PC-3 (cell line): ENCODE data around the gene DICER1. TPM values are rescaled to one million over a fixed set of nuclear protein-coding genes. Genes with fewer than 3 reads are reported as not detected.

ENCODE experiments used
- ATAC-seq: fragments of 200-7000 bp; cut with Tn5 transposase; 2 replicates; pipeline ENCODE4 v1.9.1; 2020; ENCODE audit warnings: mild to moderate bottlenecking, moderate library complexity
- BruUV-seq: library from RNA; stranded (reverse); fragments of 400-500 nt; replicated peaks from 2 replicates; lab custom pipeline; 2021; lab: Mats Ljungman, UMichigan
- CTCF ChIA-PET: fragments of 300-600 bp; sonication (Branson Sonifier 250); formaldehyde crosslinking; loops from one replicate; lab custom pipeline; 2022; ENCODE audit warnings: antibody characterized with exemption; lab: Charles Lee
- POLR2A ChIA-PET: fragments of 300-600 bp; sonication (Branson Sonifier 250); formaldehyde crosslinking; loops from one replicate; lab custom pipeline; 2022; ENCODE audit warnings: antibody characterized with exemption; ENCODE audit not compliant: unreplicated experiment; lab: Charles Lee
- DNase-seq: peaks from one replicate; pipeline ENCODE4 v3.0.0-alpha.2; 2015
- H2AFZ ChIP-seq: fragments of 300-600 bp; sonication (generic); 2 replicates; pipeline ENCODE4 v1.6.0; 2016; ENCODE audit warnings: antibody characterized with exemption, low read length
- H3F3A ChIP-seq: fragments of 300-600 bp; sonication (generic); one replicate; pipeline ENCODE4 v1.6.0; 2017; ENCODE audit warnings: antibody characterized with exemption, low read length, control low read depth, mild to moderate bottlenecking; ENCODE audit not compliant: unreplicated experiment
- H3K27ac ChIP-seq: fragments of 300-600 bp; sonication (generic); 2 replicates; pipeline ENCODE4 v1.5.1; 2016; ENCODE audit warnings: mild to moderate bottlenecking, low read length
- H3K27me3 ChIP-seq: fragments of 300-600 bp; sonication (generic); 2 replicates; pipeline ENCODE4 v1.6.1; 2016; ENCODE audit warnings: low read length, mixed read lengths
- H3K36me3 ChIP-seq: fragments of 300-600 bp; sonication (generic); 2 replicates; pipeline ENCODE4 v1.6.1; 2016; ENCODE audit warnings: low read depth, mixed run types, low read length, mixed read lengths
- H3K4me1 ChIP-seq: fragments of 300-600 bp; sonication (generic); 2 replicates; pipeline ENCODE4 v1.5.1; 2016; ENCODE audit warnings: low read length; ENCODE audit not compliant: insufficient read depth
- H3K4me2 ChIP-seq: fragments of 300-600 bp; sonication (generic); 2 replicates; pipeline ENCODE4 v1.6.0; 2016; ENCODE audit warnings: low read length
- H3K4me3 ChIP-seq: fragments of 300-600 bp; sonication (generic); 2 replicates; pipeline ENCODE4 v1.5.1; 2016; ENCODE audit warnings: mild to moderate bottlenecking, low read length, mixed read lengths
- H3K79me2 ChIP-seq: fragments of 300-600 bp; sonication (generic); 2 replicates; pipeline ENCODE4 v1.6.1; 2017; ENCODE audit warnings: low read length, mixed read lengths
- H3K9ac ChIP-seq: fragments of 300-600 bp; sonication (generic); 2 replicates; pipeline ENCODE4 v1.6.0; 2016; ENCODE audit warnings: mild to moderate bottlenecking, low read length
- H3K9me2 ChIP-seq: fragments of 300-600 bp; sonication (generic); replicated peaks from 2 replicates; pipeline ENCODE4 v1.6.1; 2016; ENCODE audit warnings: mixed run types, low read length, mixed read lengths
- H3K9me3 ChIP-seq: fragments of 300-600 bp; sonication (generic); 2 replicates; pipeline ENCODE4 v1.6.1; 2016; ENCODE audit warnings: low read length, mixed read lengths
- H4K20me1 ChIP-seq: fragments of 300-600 bp; sonication (generic); 2 replicates; pipeline ENCODE4 v1.6.1; 2016; ENCODE audit warnings: low read length, mixed read lengths
- CTCF ChIP-seq: fragments of 300-600 bp; sonication (generic); conservative IDR thresholded peaks from 2 replicates; pipeline ENCODE4 v1.5.1; 2017; ENCODE audit warnings: antibody characterized with exemption, low read depth, mild to moderate bottlenecking, low read length
- EZH2 ChIP-seq: fragments of 300-600 bp; sonication (generic); IDR thresholded peaks from one replicate; pipeline ENCODE4 v1.6.1; 2017; ENCODE audit warnings: antibody characterized with exemption, mild to moderate bottlenecking, low read length; ENCODE audit not compliant: unreplicated experiment
- EZH2phosphoT487 ChIP-seq: fragments of 300-600 bp; sonication (generic); IDR thresholded peaks from 2 replicates; pipeline ENCODE4 v1.6.1; 2018; ENCODE audit warnings: mild to moderate bottlenecking, antibody characterized with exemption, low read length, borderline replicate concordance
- intact Hi-C: fragments of 100-400 bp; cut with micrococcal nuclease; formaldehyde crosslinking; loops from 2 replicates; pipeline ENCODE4 v1.9.0; 2023
- total RNA-seq: library from RNA; depleted of rRNA; stranded (reverse); fragments of >200 nt; gene quantifications from 2 replicates; pipeline ENCODE4 v1.2.3, GENCODE V29; 2014

Gene DICER1
- total RNA-seq, 1 experiment from 2014 or later = 29.9 TPM

- intact Hi-C loops = no loop called here
- no peak for ATAC-seq
- POLR2A ChIA-PET = no interaction called here
These were observed 83.4 kb downstream of the DICER1 start for GRCh38 chr14:95073947-95074346.

DNA sequence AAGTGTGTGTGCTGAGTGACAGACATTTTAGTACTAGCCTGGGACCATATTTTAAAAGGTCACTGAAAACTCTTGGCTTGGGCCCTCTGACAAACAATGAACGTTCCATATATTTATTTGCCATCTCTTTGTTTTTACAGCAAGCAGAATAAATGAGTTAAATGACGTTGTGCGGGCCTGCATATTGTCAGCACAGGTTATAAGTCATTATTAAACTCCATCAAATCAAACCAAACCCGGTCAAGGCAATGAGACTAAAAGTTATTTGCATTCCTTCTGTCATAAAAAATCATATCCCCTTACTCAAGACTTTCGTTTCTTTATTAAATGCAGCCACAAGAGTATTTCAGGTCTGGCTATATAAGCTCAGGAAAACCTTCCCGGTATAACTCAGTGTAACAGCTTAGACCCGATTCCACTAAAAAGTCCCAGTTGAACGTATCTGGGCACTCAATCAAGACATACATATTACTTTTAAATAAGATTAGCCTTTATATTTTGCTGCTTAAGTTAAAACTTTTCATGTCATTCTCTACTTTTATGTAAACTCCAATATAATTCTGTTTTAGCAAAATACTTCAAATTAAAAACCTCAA is 84.9 kb downstream of the DICER1 start:
- ChIA-PET CTCF (no interaction called here), POLR2A (no interaction called here)
- DNase-seq = no peak
- peaks cover 42% of the 10 kb centered on the region for H3K27me3 ChIP-seq
- no peaks in the 10 kb centered on the region for H3F3A ChIP-seq
- no peak overlapping the region for H2AFZ ChIP-seq
- H3K4me1 ChIP-seq = no peaks in the 10 kb centered on the region
- BruUV-seq = no TSS peak
- TF ChIP-seq EZH2phosphoT487 (no peak), EZH2 (no peak), CTCF (no peak)
- no peak overlapping the region for H3K4me2 ChIP-seq
- H3K27ac ChIP-seq = no peak overlapping the region
- no peak overlapping the region for H3K9ac ChIP-seq
- intact Hi-C loops = no loop called here
- H3K36me3 ChIP-seq = no peaks in the 10 kb centered on the region
- no peaks in the 10 kb centered on the region for H3K9me2 ChIP-seq
- H3K4me3 ChIP-seq = no peak overlapping the region
- no peaks in the 10 kb centered on the region for H3K79me2 ChIP-seq
- H3K9me3 ChIP-seq = no peaks in the 10 kb centered on the region
- ATAC-seq = no peak
- H4K20me1 ChIP-seq = no peaks in the 10 kb centered on the region

More at GRCh38 chr14:95073947-95074346, 83.4 kb downstream of the DICER1 start:
- no peak overlapping the region for H3K4me2 ChIP-seq
- H3K9me3 ChIP-seq = no peaks in the 10 kb centered on the region
- DNase-seq = no peak
- H3K9ac ChIP-seq = no peak overlapping the region
- H2AFZ ChIP-seq = no peak overlapping the region
- H4K20me1 ChIP-seq = no peaks in the 10 kb centered on the region
- H3K4me1 ChIP-seq = no peaks in the 10 kb centered on the region
- H3K4me3 ChIP-seq = no peak overlapping the region
- CTCF ChIA-PET = no interaction called here
- no peak for TF ChIP-seq EZH2phosphoT487
- TF ChIP-seq CTCF = no peak
- no peak for TF ChIP-seq EZH2
- H3K9me2 ChIP-seq = no peaks in the 10 kb centered on the region
- H3K36me3 ChIP-seq = no peaks in the 10 kb centered on the region
- H3K27me3 ChIP-seq = peaks cover 42% of the 10 kb centered on the region
- no TSS peak for BruUV-seq
- no peaks in the 10 kb centered on the region for H3K79me2 ChIP-seq
- H3F3A ChIP-seq = no peaks in the 10 kb centered on the region
- H3K27ac ChIP-seq = no peak overlapping the region

DNA sequence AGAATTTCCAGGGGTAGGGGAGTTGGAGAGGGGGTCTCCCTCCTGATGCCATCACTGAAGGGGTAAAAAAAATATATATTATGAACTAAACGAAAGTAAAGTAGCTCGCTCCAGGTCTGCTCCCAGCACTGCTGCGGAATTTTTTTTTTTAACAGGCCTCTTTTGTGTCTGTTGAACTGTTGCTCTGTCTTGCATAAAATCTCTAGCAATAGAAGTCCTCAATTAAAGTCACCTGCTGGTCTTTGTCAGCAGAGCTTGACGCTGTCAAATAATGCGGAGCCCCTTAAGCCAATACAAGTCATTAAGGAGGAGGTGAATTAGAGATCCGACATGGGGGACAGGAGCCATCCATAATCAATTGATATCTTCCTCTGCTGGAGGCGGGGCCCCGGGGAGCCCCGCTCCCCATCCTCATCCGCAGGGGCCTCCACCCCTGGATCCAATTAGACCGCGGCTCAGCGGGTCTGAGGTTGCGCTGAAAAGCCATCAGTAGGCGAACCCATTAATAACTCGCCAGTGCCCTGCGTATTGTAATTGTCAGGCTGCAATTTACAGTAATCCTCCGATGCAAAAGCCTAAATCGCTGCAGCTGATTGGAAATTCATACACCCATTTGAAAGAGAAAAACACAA is 85.6 kb downstream of the DICER1 start:
- no peak overlapping the region for H3K4me2 ChIP-seq
- ChIA-PET CTCF (no interaction called here), POLR2A (no interaction called here)
- no peak overlapping the region for H3K9ac ChIP-seq
- no peak overlapping the region for H3K4me3 ChIP-seq
- H3K27me3 ChIP-seq = peaks cover 47% of the 10 kb centered on the region
- H3K9me2 ChIP-seq = no peaks in the 10 kb centered on the region
- no peak overlapping the region for H3K27ac ChIP-seq
- H3K4me1 ChIP-seq = no peaks in the 10 kb centered on the region
- H2AFZ ChIP-seq = no peak overlapping the region
- intact Hi-C loops = no loop called here
- H3K79me2 ChIP-seq = no peaks in the 10 kb centered on the region
- H3K36me3 ChIP-seq = no peaks in the 10 kb centered on the region
- TF ChIP-seq CTCF (no peak), EZH2 (no peak), EZH2phosphoT487 (no peak)
- H4K20me1 ChIP-seq = no peaks in the 10 kb centered on the region
- DNase-seq (no peak), ATAC-seq (no peak)
- no peaks in the 10 kb centered on the region for H3F3A ChIP-seq
- no TSS peak for BruUV-seq
- no peaks in the 10 kb centered on the region for H3K9me3 ChIP-seq
